ENCODE results near the gene HTR1D.

DNA sequence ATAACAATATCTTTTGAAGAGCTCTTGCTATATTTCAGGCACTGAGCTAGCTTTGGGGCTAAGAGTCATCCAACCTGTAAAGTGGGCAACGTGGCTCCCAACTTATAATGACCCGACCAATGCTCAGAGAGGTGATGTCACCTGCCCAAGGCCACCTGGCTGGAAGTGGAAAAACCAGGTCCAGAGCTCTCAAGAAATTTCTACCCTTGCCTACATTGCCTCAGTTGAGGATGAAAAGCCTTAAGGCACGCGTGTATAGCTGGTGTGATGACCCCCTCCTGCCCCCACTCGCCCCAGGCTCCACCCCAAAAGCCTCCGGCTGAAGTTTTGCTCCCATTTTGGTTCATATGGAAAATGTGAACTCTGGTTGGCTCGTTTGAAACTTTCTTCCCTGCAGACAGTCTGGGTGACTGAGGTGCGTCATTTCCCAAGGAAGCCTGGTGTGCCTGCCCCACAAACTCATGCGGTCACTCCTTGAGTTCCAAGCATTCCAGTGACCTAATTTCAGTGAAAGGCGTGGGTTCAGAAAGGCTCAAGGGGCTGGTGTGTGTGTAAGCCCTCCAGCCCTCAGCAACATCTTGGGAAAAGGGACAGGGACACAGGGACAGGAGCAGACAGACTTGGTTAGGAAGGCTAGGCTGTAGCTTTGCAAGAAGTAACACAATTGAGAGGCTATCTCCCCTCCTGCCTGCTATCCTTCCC, 20.5 kb downstream of the HTR1D start:
- TF ChIP-seq, protein P1, sequence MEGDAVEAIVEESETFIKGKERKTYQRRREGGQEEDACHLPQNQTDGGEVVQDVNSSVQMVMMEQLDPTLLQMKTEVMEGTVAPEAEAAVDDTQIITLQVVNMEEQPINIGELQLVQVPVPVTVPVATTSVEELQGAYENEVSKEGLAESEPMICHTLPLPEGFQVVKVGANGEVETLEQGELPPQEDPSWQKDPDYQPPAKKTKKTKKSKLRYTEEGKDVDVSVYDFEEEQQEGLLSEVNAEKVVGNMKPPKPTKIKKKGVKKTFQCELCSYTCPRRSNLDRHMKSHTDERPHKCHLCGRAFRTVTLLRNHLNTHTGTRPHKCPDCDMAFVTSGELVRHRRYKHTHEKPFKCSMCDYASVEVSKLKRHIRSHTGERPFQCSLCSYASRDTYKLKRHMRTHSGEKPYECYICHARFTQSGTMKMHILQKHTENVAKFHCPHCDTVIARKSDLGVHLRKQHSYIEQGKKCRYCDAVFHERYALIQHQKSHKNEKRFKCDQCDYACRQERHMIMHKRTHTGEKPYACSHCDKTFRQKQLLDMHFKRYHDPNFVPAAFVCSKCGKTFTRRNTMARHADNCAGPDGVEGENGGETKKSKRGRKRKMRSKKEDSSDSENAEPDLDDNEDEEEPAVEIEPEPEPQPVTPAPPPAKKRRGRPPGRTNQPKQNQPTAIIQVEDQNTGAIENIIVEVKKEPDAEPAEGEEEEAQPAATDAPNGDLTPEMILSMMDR (conservative IDR thresholded peaks at IDR 0.05; ENCODE audit: low read length): no peak
- no peak for TF ChIP-seq EZH2phosphoT487 (IDR thresholded peaks at IDR 0.05; ENCODE audit: borderline replicate concordance)

Data from Loucy (cell line).